Activated CD8-positive, alpha-beta T cell treated with anti-CD3 and anti-CD28 coated beads, Interleukin-2, amount 10 ng/mL, durations not matched to agents 7 days and 5 days (primary cell): Measurements from ENCODE around the gene PLXDC2. TPM values are rescaled to one million over a fixed set of nuclear protein-coding genes. Genes with fewer than 3 reads are reported as not detected.
"Not testable (repeated sequence)": the region's sequence is repeated elsewhere in the genome, so short reads cannot be mapped to it uniquely, and the experiment has no call there.

Experiments
- ATAC-seq: fragments of 150-1000 bp; cut with Tn5 transposase; one replicate; pipeline ENCODE4 v1.10.0; 2021; ENCODE audit warnings: moderate library complexity
- CTCF ChIA-PET: fragments of 350-600 bp; sonication (Branson Sonifier 250); formaldehyde crosslinking; loops from one replicate; lab custom pipeline; 2021; ENCODE audit warnings: antibody characterized with exemption; lab: Charles Lee
- POLR2A ChIA-PET: fragments of 350-600 bp; sonication (Branson Sonifier 250); formaldehyde crosslinking; loops from one replicate; lab custom pipeline; 2021; ENCODE audit warnings: antibody characterized with exemption; lab: Charles Lee
- DNase-seq: peaks from one replicate; pipeline ENCODE4 v3.0.0-alpha.2; 2020
- H3K27ac Mint-ChIP-seq: one replicate; pipeline ENCODE4 v1.8.0; 2021; ENCODE audit warnings: mild to moderate bottlenecking, mixed read lengths
- H3K27me3 Mint-ChIP-seq: one replicate; pipeline ENCODE4 v1.8.0; 2021; ENCODE audit warnings: low read depth, mixed read lengths
- H3K36me3 Mint-ChIP-seq: one replicate; pipeline ENCODE4 v1.8.0; 2021; ENCODE audit warnings: low read depth, mixed read lengths
- H3K4me1 Mint-ChIP-seq: one replicate; pipeline ENCODE4 v1.8.0; 2021; ENCODE audit warnings: low read depth, mixed read lengths
- H3K4me3 Mint-ChIP-seq: one replicate; pipeline ENCODE4 v1.8.0; 2021; ENCODE audit warnings: mild to moderate bottlenecking, mixed read lengths
- H3K9me3 Mint-ChIP-seq: one replicate; pipeline ENCODE4 v1.8.0; 2022; ENCODE audit warnings: mixed read lengths; ENCODE audit not compliant: insufficient read depth
- total RNA-seq, 2 experiments: library from RNA; stranded (reverse); gene quantifications; one replicate each; pipeline ENCODE4 v1.2.3, GENCODE V29; 2021

PLXDC2 gene
- total RNA-seq, 2 experiments from 2014 or later: 0.05 TPM; not detected in 1

- no peak for ATAC-seq
- no peak for DNase-seq
- CTCF ChIA-PET: no interaction called here
- no peak overlapping the region for H3K4me3 Mint-ChIP-seq
- no peaks in the 10 kb centered on the region for H3K27me3 Mint-ChIP-seq
- POLR2A ChIA-PET: no interaction called here
- no peaks in the 10 kb centered on the region for H3K4me1 Mint-ChIP-seq
- no peaks in the 10 kb centered on the region for H3K36me3 Mint-ChIP-seq
- H3K9me3 Mint-ChIP-seq: peaks cover 4% of the 10 kb centered on the region
- no peak overlapping the region for H3K27ac Mint-ChIP-seq
Observed at GRCh38 chr10:20007426-20007825, 191.2 kb downstream of the PLXDC2 start.

DNA sequence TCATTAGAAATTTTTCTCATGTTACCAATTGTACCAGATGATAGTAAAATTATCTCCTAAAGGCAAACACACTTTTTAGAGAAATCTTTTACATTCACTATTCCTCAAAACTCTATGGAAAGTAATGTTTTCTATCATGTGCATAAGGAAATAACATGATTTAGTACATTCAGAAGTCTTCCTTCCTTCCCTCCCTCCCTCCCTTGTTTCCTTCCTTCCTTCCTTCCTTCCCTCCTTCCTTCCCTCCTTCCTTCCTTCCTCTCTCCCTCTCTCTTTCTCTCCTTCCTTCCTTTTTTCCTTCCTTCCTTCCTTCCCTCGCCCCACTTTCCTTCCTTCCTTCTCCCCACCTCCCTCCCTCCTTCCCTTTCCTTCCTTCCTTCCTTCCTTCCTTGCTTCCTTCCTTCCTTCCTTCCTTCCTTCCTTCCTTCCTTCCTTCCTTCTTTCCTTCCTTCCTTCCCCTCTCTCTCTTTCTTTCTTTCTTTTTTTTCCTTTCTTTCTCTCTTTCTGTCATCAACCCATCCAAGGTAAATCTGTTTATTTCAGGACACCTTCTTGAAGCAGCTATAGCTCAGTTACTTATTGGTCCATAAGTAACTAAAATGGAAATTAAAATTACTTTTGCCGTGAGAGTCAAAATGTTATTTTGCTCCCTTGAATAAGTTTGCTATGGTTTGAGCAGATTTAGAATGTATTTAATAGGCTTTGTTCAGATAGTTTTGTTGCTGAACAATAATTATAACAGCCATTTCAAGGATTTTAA is 197.9 kb downstream of the PLXDC2 start:
- Mint-ChIP-seq H3K36me3 (no peaks in the 10 kb centered on the region), H3K27ac (no peak overlapping the region), H3K9me3 (peaks cover 23% of the 10 kb centered on the region), H3K27me3 (no peaks in the 10 kb centered on the region), H3K4me1 (no peaks in the 10 kb centered on the region), H3K4me3 (no peak overlapping the region)
- ChIA-PET CTCF (no interaction called here), POLR2A (no interaction called here)
- DNase-seq (no peak), ATAC-seq (no peak)

GRCh38 chr10:20017961-20018360 is 201.7 kb downstream of the PLXDC2 start:
- Mint-ChIP-seq H3K9me3 (peaks cover 19% of the 10 kb centered on the region), H3K4me3 (no peak overlapping the region), H3K27ac (no peak overlapping the region), H3K36me3 (no peaks in the 10 kb centered on the region), H3K4me1 (no peaks in the 10 kb centered on the region), H3K27me3 (no peaks in the 10 kb centered on the region)
- CTCF ChIA-PET: no interaction called here
- POLR2A ChIA-PET: no interaction called here
- ATAC-seq (no peak), DNase-seq (no peak)

DNA sequence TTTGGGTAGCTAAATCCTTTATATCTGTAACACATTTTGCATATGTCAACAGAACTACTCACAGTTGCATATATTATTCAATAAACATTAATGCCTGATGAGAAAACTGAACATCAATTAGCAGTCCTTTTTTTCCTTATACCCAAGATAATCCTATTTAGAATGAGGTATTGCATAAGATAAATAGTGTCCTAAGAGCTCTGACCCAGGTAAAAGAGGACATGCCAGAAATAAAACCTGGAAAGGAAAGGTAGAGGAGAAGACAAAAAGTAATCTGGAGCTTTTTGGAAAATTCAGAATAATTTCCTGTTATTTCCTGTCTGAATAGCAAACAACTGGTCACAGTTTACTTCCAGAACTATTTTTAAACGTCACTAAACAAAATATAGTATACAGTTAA is 204.4 kb downstream of the PLXDC2 start:
- H3K36me3 Mint-ChIP-seq: no peaks in the 10 kb centered on the region
- DNase-seq: no peak
- ATAC-seq: no peak
- H3K27me3 Mint-ChIP-seq: no peaks in the 10 kb centered on the region
- no peak overlapping the region for H3K4me3 Mint-ChIP-seq
- no peaks in the 10 kb centered on the region for H3K4me1 Mint-ChIP-seq
- peaks cover 8% of the 10 kb centered on the region for H3K9me3 Mint-ChIP-seq
- H3K27ac Mint-ChIP-seq: no peak overlapping the region
- ChIA-PET CTCF (no interaction called here), POLR2A (no interaction called here)

DNA sequence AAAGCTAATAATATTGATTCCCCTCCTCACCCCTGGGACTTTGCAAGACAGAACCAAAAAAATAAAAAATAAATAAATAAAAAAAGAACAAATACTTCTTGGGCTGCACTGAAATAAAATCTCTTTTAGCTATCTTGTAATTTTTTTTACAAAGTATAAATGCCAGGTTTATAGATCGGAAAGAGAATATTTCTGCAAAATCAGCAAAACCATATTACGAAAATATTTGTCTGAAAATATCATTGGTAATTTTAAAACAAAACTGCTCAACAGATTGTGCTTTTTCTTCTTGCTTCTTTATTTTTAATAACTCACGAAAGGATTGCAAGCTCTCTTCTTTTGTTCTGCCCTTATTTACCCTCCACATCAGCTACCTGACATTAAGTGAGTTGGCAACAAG is 213.3 kb downstream of the PLXDC2 start:
- no peak overlapping the region for H3K4me3 Mint-ChIP-seq
- no peaks in the 10 kb centered on the region for H3K36me3 Mint-ChIP-seq
- ChIA-PET POLR2A (no interaction called here), CTCF (no interaction called here)
- no peak for ATAC-seq
- no peak overlapping the region for H3K27ac Mint-ChIP-seq
- DNase-seq: no peak
- H3K27me3 Mint-ChIP-seq: no peaks in the 10 kb centered on the region
- peaks cover 4% of the 10 kb centered on the region for H3K9me3 Mint-ChIP-seq
- no peaks in the 10 kb centered on the region for H3K4me1 Mint-ChIP-seq

DNA sequence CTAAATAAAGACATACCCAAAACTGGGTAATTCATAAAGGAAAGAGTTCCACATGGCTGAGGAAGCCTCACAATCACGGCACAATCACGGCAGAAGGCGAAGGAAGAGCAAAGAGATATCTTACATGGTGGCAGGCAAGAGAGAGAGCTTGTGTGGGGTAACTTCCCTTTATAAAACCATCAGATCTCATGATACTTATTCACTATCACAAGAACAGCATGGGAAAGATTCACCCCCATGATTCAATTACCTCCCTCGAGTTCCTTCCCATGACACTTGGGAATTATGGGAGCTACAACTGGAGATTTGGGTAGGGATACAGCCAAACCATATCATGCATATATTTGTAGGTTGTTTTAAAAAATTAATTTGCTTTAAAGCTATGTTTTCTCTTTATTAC is 217.2 kb downstream of the PLXDC2 start:
- H3K4me3 Mint-ChIP-seq: no peak overlapping the region

GRCh38 chr10:20034732-20035131 is 218.5 kb downstream of the PLXDC2 start:
- CTCF ChIA-PET: no interaction called here
- POLR2A ChIA-PET: no interaction called here
- Mint-ChIP-seq H3K4me1 (no peaks in the 10 kb centered on the region), H3K4me3 (no peak overlapping the region), H3K36me3 (no peaks in the 10 kb centered on the region), H3K9me3 (no peaks in the 10 kb centered on the region), H3K27me3 (no peaks in the 10 kb centered on the region), H3K27ac (no peak overlapping the region)
- no peak for ATAC-seq
- DNase-seq: no peak

More for the DNA sequence above, 217.2 kb downstream of the PLXDC2 start:
- Mint-ChIP-seq H3K9me3 (peaks cover 4% of the 10 kb centered on the region), H3K36me3 (no peaks in the 10 kb centered on the region), H3K27ac (no peak overlapping the region), H3K4me1 (no peaks in the 10 kb centered on the region), H3K27me3 (no peaks in the 10 kb centered on the region)
- ATAC-seq (no peak), DNase-seq (no peak)
- CTCF ChIA-PET: no interaction called here
- POLR2A ChIA-PET: no interaction called here

GRCh38 chr10:20040012-20040411 is 223.8 kb downstream of the PLXDC2 start:
- Mint-ChIP-seq H3K4me1 (no peaks in the 10 kb centered on the region), H3K27me3 (no peaks in the 10 kb centered on the region), H3K36me3 (no peaks in the 10 kb centered on the region), H3K27ac (no peak overlapping the region), H3K9me3 (peaks cover 5% of the 10 kb centered on the region), H3K4me3 (no peak overlapping the region)
- DNase-seq (no peak), ATAC-seq (no peak)
- ChIA-PET POLR2A (no interaction called here), CTCF (no interaction called here)

- H3K4me3 Mint-ChIP-seq: no peak overlapping the region
- ATAC-seq (no peak), DNase-seq (no peak)
- ChIA-PET POLR2A (no interaction called here), CTCF (no interaction called here)
- H3K36me3 Mint-ChIP-seq: no peaks in the 10 kb centered on the region
- H3K9me3 Mint-ChIP-seq: peaks cover 5% of the 10 kb centered on the region
- no peaks in the 10 kb centered on the region for H3K4me1 Mint-ChIP-seq
- no peak overlapping the region for H3K27ac Mint-ChIP-seq
- H3K27me3 Mint-ChIP-seq: no peaks in the 10 kb centered on the region
Observed at GRCh38 chr10:20041931-20042330, 225.7 kb downstream of the PLXDC2 start.

- peaks cover 19% of the 10 kb centered on the region for H3K9me3 Mint-ChIP-seq
- CTCF ChIA-PET, H3K4me1 Mint-ChIP-seq, DNase-seq, POLR2A ChIA-PET, ATAC-seq, H3K4me3 Mint-ChIP-seq, H3K27me3 Mint-ChIP-seq, H3K27ac Mint-ChIP-seq, H3K36me3 Mint-ChIP-seq: not testable (repeated sequence)
Observed at GRCh38 chr10:20045100-20045499, 228.9 kb downstream of the PLXDC2 start.

- peaks cover 19% of the 10 kb centered on the region for H3K9me3 Mint-ChIP-seq
- H3K4me3 Mint-ChIP-seq: no peak overlapping the region
- DNase-seq: no peak
- CTCF ChIA-PET: no interaction called here
- H3K36me3 Mint-ChIP-seq: no peaks in the 10 kb centered on the region
- no peak overlapping the region for H3K27ac Mint-ChIP-seq
- H3K4me1 Mint-ChIP-seq: no peaks in the 10 kb centered on the region
- ATAC-seq: no peak
- POLR2A ChIA-PET: no interaction called here
- no peaks in the 10 kb centered on the region for H3K27me3 Mint-ChIP-seq
Observed at GRCh38 chr10:20048161-20048560, 231.9 kb downstream of the PLXDC2 start.

DNA sequence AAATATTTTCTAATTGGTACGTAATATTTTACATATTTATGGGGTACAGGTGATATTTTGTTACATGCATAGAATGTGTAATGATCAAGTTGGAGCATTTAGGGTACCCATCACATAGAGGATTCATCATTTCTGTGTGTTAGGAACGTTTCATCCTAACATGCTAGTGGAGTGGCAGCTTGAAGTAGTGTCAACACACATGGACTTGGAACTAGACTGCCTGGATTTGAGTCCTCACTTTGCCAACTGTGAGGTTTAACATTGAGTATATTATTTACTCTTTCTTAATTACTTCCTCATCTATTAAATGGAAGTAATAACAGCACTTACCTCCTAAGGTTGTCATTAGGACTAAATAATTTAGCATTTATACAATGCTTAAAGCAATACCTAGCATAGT is 241.9 kb downstream of the PLXDC2 start:
- no peak for DNase-seq
- ChIA-PET CTCF (no interaction called here), POLR2A (no interaction called here)
- Mint-ChIP-seq H3K4me1 (no peaks in the 10 kb centered on the region), H3K27ac (no peak overlapping the region), H3K4me3 (no peak overlapping the region), H3K36me3 (no peaks in the 10 kb centered on the region), H3K9me3 (peaks cover 4% of the 10 kb centered on the region), H3K27me3 (no peaks in the 10 kb centered on the region)
- no peak for ATAC-seq
